Activated CD4-positive, alpha-beta T cell treated with anti-CD3 and anti-CD28 coated beads, Interleukin-2, Interleukin-6, amounts not matched to agents 100 ng/mL and 50 ng/mL, durations not matched to agents 16 hours and 8 hours (primary cell): Measurements from ENCODE around the gene PTGES3.
A peak's percentile ranks its signal among the peaks of the same experiment; 100 is the strongest.
"Not testable (repeated sequence)": the region's sequence is repeated elsewhere in the genome, so short reads cannot be mapped to it uniquely, and the experiment has no call there.

Experiments
- DNase-seq: peaks from one replicate; pipeline ENCODE4 v3.0.0-alpha.2; 2020

PTGES3 gene, protein sequence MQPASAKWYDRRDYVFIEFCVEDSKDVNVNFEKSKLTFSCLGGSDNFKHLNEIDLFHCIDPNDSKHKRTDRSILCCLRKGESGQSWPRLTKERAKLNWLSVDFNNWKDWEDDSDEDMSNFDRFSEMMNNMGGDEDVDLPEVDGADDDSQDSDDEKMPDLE

DNA sequence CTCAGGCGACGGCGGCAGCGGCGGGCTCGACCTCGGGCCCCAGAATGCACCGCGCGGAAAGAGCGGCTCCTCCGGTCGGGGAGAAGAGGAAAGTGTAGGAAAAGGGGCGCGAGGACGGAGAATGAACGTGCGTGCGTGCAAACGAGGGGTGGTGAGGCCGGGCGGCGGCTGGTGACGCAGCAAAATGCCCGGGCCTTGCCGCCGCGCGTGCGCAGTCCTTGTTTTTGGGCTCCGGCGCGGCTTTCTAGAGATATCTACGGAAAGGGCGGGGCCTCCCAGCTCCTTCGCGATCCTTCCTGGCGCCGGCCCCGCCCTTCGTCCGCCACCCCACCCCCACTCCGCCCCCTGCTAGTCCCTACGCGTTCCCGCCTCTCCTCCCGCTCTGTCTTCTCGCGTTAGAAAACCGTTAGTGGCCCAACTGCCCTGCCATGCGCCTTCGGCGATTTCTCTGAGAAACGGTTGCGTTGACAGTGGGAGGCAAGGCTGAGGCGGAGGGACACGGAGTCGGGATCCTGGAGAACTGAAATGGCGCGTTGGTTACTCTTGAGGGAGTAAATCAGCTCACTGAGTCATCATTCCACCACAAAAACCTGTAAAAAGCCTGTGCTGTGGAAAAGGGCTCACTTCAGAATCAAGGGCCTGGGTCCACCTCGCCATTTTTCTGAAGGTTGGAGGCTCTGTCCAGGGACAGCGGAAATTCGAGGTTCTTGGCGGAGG is at the start of gene PTGES3:
TSS of gene PTGES3 (minus strand) at position 156 of the 717 bp plus-strand sequence. CDS start 285 bp downstream, outside the sequence.
- peak; percentile 99 for DNase-seq

DNA sequence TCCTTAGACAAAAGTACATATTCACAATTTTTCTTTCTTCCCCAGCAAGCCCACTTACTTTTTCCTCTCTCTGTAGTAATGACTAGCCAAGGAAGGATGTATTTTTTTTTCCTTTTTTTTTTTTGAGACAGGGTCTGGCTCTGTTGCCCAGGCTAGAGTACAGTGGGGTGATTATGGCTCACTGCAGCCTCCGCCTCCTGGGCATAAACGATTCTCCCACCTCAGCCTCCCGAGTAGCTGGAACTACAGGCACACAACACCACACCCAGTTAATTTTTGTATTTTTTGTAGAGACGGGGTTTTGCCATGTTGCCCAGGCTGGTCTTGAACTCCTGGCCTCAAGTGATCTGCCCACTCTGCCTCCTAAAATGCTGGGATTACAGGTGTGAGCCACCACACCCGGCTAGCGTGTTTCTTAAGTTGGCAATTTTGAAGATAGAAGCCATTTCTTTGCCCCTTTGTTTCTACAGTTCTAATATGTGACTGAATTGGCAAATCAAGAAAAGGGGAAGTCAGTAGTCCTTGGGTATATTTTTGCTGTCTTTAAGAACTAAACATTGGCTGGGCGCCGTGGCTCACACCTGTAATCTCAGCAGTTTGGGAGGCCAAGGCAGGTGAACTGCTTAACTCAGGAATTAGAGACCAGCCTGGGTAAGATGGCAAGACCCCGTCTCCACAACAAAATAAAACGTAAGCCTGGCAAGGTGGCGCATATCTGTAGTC is 40.2 kb upstream of the PTGES3 start:
- no peak for DNase-seq

DNA sequence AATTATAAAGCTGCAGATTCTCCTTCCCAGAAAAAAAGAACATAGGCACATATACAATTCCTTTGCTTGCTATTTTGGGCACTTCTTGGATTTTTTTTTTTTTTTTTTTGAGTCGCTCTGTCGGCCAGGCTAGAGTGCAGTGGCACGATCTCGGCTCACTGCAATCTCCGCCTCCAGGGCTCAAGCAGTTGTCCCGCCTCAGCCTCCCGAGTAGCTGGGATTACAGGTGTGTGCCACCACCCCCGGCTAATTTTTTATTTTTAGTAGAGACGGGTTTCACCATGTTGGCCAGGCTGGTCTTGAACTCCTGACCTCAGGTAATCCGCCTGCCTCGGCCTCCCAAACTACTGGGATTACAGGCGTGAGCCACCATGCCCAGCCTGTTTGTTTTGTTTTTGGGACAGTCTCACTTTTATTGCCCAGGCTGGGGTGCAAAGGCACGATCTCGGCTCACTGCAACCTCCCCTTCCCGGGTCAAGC is 38.2 kb upstream of the PTGES3 start:
- DNase-seq = not testable (repeated sequence)

DNA sequence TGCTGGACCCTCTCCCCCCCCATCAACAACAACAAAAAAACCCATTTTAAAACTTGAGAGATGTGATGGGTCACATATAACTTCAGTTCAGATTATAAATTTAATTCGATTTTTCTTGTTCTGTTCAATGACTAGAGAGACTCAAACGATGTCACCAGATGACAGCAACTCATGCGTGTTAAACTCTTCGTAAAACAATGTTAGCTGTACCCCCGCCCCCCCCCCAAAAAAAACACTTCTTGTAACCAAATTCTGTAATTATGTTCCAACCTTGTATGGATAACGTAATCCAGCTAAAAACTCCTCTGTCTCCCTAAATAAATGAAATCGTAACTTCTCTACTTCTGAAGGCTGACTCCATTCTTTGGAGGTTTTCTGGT is 37.6 kb upstream of the PTGES3 start:
- DNase-seq = no peak

DNA sequence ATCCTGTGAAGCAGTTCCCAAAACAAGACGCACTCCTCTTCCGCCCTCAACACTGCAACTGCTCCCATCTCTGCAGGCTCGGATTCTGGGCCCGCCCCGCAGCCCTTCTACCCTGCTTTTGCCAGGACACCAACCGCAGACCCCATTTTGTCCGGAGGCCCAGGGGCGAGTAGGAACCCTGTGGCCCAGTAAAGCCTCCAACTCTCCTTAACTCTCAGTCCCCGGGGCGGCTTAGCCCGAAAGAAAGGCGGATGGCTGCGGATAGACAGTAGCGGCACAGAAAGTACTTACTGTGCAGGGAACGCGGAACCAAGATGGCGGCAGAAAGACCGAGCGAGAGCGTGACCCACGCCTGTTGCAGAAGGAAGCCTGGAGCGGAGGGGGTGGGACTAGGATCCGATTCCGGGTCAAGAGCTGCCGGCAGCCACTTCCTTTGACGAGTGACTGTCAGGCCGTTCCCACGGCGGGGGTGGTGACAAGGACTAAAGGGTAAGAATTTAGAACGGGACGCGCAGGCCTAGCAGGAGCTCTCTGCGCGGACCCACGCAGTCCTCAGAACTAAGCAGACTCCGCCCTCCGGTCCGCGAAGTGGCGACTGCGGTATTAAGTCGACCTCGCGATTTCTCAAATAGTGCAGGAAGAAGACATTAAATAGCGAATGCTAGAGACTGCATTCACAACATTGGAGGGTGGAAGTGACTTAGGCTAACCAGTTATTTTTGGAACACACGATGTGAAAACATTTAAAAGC is 37.1 kb upstream of the PTGES3 start, which contains the start of gene NACA:
TSS of gene NACA (minus strand) at position 328 of the 751 bp plus-strand sequence. CDS start 778 bp downstream, outside the sequence.
- peak; percentile 99 for DNase-seq

DNA sequence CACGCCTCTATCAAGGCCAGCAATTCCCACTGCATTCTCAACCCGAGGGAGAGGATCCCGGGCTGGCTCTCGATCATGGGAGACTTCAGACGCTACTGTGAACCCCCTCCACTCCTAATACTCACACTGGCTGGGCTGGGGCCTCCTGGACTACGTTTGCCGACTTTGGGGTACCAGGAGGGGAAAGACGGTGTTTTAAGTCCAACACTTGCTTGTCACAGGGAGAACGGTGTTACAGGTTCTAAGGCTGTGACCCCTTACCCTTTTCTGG is 36.6 kb upstream of the PTGES3 start:
- DNase-seq = no peak

DNA sequence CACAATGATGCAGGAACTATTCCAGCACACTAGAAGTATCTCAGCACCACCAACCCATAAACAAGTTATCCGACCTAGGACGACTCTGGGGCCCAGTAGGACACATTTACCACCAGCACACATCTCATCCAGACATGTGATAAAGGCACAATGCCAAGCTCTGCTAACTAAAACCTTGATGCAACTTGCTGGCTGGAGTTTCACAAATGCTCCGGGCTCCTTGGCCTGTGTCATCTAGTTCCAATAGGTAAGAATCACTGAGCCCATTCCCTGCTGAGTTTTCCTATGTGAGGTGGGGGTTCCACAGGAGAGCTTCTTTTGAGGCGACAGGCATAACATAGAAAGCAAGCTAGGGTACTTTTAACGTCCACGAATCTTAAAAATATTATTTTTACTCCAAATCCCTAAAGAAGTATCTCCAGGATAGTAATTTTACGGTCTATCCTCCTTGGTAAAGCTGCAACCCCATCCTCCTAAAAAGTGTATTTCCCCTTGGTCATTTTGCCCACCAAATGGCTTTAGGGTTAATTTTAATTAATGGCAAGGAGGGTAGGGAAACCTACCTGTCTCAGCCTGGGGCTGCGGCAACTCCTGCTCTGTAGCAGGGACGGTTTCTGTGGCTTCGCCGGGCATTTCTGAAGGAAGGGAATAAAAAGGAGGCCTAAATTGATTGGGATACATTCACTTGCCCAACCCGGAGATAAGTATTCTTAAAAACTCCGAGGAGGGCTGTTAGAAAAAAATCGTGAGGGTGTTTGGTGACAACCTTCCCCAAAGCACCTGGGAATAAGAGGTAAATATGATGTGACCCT is 36.0 kb upstream of the PTGES3 start:
- DNase-seq = peak; percentile 35

DNA sequence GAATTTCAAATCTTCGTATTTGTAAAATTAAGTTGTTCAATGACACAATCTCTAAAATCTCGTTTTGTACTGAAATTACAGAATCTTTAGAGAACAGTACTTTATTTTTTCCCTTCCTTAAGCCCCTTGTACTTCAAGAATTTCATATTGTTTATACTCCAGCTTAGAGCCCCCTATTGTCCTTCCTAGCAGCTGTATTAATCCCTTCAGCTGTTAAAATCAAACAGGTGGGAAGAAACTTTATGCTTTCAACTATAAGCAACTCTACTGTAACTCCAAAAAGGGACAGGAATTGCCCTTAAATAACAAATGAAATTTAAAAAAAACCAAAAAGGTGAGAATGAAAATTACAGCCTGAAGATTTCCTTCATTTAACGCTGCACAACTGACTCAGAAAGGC is 35.3 kb upstream of the PTGES3 start:
- DNase-seq = no peak

DNA sequence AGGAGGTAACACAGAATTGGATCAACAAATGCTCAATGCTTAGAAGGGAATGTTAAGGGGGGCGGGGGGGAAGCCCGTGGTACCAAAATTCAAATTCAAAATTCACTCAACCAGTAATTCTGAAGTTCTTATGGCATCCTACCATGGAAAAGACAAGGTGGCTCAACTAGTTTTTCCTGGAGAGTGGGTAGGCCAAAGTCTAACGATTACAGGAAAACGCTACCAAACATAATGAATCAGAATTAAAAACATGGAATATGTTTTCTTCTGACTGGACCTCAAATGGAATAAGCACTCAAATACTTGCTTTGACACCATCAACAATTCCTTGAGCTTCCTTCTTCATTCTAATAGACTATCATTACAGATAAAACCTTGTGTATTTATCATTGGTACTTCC is 34.7 kb upstream of the PTGES3 start:
- DNase-seq = no peak

DNA sequence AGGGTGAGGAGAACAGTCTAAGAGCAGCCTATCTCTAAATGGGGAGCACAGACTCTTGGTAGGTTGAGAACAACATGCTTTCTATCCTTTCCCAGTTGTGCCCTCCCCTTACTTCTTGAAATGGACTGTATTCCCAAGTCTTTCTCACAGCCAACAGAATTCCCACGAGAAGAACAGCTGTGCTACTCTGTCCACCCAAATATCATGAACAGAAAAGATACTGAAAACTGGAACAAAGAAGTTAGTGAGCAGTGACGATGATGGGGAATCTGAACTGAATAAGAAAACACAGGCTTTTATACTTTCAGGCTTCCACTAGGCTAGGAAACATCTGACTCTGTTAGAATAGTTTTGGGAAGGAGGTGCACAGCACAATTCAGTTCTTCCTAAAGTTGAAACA is 33.6 kb upstream of the PTGES3 start:
- no peak for DNase-seq

DNA sequence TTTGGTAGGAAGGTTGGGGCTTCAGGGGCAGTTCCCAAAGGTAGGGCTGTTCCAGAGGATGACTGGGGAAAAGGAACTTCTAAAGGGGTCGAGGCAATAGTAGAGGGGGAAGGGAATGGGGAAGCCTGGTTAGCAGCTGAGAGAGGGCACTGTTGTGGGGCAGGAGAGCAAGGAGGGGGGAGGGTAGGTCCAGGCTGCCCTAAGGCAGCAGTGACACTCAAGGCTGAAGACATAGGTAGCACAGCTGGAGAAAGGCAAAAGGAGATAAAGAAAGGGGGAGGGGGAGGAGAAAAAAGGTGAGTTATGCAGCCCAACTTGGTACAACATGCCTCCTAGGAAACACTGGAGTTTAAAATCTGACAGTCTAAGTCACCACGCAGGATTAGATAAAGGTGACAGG is 33.1 kb upstream of the PTGES3 start:
- no peak for DNase-seq

DNA sequence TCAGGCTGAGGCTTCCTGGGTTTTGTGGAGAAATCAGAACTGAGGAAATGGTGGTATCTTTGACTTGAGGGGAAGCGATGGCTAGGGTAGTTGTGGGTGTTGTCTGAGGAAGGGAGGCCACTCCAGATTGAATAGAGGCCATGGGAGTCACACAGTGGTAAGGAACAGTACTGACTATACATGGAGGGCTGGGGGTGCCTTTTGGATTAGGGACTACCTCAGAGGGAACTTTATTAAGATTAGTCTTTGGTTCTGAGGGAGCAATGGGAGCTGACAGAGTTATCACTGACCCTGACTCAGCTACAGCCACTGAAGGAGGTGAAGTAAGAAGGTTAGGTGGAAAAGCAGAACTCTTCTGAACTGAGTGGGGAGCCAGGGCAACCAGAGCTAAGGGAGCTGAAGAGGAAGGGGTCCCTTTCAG is 32.7 kb upstream of the PTGES3 start:
- no peak for DNase-seq

DNA sequence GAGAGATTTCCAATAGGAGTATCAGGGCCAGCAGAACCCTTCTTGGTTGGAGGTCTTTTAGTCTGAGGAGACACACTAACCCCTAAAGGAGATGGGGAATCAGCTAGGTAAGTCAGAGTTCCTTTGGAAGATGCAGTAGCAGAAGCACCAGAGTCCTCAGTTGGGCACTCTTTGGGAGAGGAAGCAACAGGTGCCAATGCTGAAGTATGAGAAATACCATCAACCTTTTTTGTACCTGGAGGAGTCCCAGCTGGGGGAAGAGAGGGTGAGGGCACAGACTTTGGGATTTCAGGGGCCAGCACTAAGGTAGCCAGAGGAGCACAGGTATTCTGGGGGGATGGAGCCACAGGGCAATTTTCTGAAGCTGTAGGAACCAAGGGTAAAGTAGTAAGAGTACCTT is 31.0 kb upstream of the PTGES3 start:
- no peak for DNase-seq

DNA sequence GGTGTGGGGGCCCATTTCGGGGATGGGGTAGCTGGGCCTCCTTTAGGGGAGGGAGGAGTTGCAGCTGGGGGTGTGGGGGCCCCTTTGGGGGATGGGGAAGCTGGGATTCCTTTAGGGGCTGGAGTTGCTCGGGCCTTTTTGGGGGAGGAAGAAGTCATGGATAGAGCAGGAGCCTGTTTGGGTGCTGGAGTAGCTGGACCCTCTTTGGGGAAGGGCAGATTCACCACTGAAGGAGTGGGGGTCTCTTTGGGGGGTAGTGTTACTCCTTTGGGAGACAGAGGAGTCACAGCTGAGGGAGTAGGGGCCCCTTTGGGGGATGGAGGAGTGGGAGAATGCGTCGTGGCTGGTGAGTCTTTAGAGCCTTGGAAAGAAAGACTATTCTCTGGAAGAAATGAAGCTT is 30.6 kb upstream of the PTGES3 start:
- DNase-seq = no peak

DNA sequence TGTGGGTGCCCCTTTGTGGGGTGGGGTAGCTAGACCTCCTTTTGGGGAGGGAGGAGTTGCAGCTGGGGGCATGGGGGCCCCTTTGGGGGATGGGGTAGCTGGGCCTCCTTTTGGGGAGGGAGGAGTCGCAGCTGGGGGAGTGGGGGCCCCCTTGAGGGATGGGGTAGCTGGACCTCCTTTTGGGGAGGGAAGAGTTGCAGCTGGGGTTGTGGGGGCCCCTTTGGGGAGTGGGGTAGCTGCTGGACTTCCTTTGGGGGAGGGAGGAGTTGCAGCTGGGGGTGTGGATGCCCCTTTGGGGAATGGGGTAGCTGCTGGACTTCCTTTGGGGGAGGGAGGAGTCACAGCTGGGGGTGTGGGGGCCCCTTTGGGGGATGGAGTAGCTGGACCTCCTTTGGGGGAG is 30.1 kb upstream of the PTGES3 start:
- no peak for DNase-seq

DNA sequence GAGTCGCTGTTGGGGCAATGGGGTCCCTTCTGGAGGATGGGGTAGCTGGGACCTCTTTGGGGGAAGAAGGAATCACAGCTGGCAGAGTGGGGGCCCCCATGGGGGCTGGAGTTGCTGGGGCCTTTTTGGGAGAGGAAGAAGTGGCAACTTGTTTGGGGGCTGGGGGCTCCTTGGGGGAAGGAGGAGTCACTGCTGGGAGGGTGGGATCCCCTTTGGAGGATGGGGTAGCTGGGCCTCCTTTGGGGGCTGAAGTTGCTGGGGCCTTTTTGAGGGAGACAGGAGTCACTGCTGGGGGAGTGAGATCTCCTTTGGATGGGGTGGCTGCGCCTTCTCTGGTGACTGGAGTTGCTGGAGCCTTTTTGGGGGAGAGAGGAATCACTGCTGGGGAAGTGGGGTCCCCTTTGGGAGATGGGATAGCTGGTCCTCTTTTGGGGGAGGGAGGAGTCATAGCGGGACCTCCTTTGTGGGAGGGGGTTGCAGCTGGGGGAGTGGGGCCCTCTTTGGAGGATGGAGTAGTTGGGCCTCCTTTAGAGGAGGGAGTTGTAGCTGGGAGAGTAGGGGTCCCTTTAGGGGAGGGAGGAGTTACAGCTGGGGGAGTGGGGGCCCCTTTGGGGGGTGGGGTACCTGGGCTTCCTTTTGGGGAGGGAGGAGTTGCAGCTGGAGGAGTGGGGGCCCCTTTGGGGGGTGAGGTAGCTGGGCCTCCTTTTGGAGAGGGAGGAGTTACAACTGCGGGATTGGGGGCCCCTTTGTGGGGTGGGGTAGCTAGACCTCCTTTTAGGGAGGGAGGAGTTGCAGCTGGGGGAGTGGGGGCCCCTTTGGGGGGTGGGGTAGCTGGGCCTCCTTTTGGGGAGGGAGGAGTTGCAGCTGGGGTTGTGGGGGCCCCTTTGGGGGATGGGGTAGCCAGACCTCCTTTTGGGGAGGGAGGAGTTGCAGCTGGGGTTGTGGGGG is 29.1 kb upstream of the PTGES3 start:
- no peak for DNase-seq

DNA sequence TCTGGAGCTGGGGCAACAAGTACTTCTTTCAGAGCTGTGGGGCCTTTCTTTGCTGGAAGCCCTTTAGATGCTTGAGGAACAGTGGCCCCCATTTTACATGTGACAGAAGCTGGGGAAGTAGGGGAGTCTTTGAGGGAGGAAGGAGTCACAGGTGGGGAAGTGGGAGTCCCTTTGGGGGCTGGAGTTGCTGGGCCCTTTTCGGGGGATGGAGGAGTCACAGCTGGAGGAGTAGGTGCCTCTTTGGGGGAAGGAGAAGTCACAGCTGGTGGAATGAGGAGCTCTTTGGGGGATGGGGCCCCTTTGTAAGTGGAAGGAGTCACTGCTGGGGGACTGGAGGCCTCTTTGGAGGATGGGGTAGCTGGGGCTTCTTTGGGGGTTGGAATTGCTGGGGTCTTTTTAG is 28.4 kb upstream of the PTGES3 start:
- no peak for DNase-seq

DNA sequence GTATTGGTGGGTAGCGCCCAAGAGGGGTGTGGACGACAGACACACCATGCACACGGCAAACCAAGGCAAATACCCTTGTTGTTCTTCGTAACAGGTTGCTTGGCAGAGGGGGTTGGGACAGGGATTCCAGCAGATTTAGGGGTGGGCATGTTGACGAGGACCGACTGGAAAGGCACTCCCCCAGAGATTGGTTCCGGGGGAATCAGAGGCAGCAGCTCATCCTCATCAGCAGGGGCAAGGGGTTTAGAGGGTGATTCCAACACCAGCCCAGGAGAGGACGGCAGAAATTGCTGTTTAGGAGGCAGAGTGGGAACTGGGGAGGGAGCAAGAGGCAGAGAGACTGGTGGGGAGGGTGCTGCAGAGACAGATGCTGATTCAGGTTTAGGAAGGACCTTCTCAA is 27.7 kb upstream of the PTGES3 start:
- DNase-seq = no peak

DNA sequence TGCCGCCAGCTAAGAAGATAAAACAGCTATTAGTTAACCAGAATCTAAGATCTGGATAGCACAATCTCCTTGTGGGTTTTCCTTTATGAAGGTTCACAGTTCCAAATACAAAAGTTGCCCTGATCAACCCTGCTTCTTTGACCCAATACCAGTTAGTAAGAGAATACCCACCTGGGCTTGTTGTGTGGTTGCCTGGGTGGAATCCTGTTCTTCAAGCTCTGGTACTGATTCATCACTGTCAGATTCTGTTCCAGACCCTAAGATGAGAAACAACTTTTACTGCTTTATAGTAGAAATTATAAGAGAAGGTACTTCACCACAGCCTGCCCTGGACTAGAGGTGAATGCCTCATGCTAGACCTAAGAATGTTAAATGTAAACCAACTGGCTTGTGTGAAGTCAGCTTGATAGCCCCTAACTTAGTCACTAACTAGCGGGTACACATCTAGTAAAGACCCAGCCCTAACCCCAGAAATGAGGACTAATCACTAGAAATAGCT is 26.4 kb upstream of the PTGES3 start:
- DNase-seq = no peak

DNA sequence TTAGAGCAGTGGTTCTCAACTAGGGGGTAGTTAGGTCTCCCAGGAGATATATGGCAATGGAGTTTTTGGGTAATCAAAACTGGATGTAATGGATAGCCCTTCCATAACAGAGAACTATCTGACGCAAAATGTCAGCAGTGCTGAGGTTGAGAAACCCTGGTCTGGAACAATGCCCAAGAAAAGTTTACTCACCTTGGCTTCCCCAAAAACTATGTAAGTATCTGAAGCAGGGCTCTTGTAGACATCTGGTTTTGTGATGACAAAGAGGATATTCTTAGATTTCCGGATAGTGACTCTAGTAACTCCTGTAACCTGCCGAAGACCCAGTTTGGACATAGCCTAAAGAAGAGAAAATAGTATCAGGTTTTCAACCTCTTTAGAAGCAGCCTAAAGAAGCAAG is 25.3 kb upstream of the PTGES3 start:
- DNase-seq = no peak

DNA sequence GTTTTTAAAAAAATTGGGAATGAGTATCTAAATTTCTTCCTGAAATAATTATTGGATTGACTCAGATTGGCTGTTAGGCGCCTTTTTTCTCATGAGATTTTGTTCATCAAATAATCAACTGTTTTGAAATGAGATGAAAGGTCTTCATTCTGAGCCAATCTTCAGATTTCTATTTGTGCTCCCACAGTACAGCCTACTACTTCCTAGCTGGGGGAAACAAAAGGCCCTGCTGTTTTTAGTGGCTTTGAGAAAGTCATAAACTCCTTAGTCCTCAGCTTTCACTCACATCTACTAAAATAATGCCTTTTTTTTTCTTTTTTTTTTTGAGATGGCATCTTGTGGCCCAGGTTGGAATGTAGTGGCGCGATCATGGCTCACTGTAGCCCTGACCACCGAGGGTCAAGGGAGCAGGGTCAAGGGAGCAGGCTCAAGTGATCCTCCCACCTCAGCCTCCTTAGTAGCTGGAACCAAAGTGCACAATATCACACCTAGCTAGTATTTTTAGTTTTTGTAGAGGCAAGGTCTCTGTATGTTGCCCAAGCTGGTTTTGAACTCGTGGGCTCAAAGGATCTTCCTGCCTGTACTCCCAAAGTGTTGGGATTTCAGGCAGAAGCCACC is 21.8 kb upstream of the PTGES3 start:
- no peak for DNase-seq
